Kidney tubule cell (primary cell): ENCODE measurements around the gene DET1.
"Not testable (repeated sequence)": the region's sequence is repeated elsewhere in the genome, so short reads cannot be mapped to it uniquely, and the experiment has no call there.

ENCODE experiments used
- DNase-seq: peaks from one replicate; pipeline ENCODE4 v3.0.0-alpha.2; 2018; ENCODE audit warnings: low spot score

DET1 gene

DNA sequence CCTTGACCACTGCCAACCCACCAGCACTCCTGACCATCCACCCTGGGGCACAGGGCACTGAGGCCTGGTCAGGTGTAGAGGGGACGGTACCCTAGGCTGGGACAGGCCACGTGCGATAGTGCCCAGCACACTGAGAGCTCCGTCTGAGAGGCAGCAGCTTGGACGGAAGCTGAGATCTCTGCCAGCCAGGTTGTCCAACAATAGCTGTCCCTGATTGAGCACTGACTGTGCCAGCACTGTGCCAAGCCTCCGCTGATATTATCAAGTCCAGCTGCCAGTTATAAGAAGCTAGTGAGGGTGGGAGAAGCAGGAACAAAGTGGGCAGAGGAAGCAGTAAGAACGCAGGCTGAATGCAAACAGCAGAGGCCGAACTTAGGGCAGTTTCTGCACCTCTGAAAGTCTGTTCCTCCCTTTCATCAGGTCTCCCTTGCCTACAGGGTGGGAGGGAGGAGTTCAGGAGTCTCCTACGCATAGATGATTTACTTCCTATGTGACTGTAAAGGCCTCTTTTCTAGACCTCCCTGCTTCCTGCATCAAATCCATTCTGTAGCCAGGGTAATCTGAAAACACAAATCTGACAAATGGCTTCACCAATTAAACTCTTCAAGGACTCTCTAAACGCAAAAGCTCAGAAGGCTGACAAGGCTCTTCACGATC lies 49.2 kb downstream of the DET1 start:
- no peak for DNase-seq

GRCh38 chr15:88493844-88494243 lies 52.6 kb downstream of the DET1 start:
- no peak for DNase-seq

DNA sequence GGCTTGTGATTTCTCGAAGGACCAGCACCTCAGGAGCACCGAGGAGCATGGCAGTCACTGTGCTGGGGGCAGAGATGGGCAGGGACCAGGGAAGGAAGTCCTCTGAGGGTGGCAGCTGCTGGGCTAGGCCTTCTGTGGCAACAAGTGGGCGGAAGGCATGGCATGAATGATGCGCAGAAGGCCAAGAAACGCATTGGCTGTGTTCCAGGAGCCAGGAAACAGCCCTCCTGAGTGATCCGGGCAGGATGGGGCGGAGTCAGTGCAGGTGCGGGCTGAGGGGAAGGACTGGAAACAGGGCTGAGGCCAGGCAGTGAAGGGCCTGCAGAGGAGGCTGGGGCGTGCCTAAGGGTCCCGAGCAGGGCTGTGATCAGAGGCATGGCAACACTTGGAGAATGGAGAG lies 55.3 kb downstream of the DET1 start:
- no peak for DNase-seq

DNA sequence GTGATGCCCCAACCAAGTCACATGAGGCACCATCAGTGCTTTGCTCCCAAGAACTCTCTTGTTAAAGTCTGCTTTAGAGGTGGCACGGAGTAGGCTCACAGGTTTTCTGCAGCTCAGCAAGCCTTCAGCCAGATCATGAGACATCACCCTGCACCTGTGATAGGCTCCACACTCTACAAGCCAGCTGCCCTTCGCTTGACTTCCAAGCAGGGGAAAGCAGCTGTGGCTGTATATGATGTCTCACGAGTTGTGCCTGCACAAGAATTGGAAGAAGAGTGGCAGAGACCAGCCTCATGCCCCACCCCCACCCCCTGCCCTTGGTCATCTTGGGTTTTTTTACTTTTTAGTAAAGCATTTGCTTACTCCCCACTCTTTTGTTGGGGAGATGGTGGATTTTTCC lies 56.4 kb downstream of the DET1 start:
- DNase-seq = no peak

DNA sequence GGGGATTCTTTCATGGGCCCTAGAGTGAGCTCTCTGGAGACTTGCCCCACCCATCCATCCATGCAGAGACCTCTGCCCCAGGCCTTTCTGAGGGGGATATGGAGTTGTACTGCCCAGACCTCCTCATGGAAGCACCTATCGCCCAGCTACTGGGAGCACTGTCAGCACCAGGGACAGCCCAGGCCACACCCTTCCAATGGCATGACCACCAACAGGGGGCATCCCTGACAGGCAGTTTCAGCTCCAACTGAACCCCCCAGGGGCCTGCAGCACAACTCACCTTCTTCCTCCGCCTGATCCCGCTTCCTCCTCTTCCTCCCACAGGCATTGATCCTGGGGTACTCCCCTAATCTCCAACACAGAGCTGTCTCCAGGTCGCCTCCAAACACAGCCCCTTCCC lies 57.2 kb downstream of the DET1 start:
- no peak for DNase-seq

DNA sequence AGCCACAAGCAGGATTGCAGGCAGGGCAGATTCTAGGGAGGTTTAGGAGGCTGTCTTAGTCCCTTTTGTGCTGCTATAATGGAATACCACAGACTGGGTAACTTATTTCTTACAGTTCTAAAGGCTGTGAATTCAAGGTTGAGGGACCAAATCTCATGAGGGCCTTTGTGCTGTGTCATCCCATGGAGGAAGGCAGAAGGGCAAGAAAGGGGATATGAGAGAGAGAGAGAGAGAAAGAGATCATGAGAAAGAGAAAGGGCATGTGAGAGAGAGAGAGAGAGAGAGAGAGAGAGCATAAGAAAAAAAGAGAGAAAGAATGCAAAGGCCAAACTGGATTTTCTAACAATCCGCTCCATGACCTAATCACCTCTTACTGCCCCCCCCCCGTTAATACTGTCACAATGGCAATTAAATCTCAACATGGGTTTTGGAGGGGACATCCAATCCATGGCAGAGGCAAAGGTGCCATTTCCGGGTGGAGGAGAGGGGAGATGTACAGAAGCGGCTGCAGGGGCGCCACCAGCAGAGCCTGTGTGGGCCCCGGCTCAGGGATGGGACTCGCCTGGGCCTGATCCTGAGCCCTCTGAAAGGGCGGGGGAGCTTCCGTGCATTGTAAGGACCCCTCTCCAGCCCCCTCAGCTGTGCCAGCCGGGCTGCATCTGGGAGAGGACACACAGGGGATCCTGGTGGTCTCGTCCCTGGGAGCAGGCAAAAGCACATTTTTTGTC lies 58.5 kb downstream of the DET1 start:
- peak; percentile 20 for DNase-seq

DNA sequence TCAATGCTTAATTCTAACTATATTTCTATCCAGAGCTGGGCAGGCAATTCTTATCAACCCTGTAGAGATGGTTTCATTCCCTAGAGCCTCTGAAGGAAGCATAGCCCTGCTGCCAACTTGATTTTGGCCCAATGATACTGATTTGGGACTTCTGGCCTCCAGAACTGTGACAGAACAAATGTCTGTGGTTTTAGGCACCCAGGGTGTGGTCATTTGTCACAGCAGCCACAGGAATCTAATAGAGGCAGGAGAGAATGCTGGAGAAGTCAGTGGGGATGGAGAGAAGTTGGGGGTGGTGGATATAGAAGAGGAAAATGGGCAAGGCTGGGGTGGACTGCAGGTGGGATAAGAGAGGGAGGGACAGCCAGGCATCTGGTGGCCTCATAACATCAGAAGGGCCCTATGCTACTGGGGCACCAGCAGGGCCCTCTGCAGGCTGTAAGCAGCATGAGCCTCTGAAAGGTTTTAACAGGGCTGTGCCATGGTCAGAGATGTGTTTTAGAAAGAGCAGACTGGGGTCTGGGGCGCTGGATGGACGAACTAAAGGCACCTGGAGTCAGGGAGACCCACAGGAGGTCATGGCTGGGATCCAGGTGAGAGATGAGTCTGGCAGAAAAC lies 59.2 kb downstream of the DET1 start:
- DNase-seq = no peak

DNA sequence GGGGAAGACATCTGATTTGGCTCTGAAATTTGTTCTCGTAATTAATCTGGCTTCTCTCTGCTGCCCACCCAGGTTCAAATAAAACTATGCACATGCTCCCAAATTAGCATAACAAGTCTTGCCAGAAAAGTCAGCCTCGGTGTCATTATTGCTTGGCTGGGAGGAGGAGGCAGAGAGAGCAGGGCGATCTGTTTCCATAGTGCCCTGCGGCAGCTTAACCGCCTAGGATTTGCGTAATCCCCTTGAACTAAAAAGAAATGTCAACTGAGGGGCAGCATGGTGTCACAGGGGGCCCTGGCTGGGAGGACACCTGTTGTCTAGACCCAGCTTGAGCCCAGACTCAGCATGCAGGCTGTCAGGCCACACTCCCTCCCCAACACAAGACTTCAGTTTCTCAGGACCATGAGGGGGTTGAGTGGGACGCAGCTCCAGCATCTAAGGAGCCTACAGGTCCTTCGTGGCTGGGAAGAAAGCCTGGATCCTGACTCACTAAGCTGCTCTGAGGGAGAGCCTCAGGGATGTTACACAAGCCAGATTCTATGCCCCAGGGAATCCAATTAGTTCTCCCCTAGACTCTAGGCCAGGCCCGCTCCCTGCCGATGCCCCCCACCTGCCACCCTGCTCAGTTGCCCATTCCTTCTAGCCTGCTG lies 61.7 kb downstream of the DET1 start:
- DNase-seq = no peak

GRCh38 chr15:88482263-88482662 lies 64.2 kb downstream of the DET1 start:
- no peak for DNase-seq

- no peak for DNase-seq
Measured at GRCh38 chr15:88480981-88481380, 65.5 kb downstream of the DET1 start.

GRCh38 chr15:88479169-88479568 lies 67.3 kb downstream of the DET1 start:
- no peak for DNase-seq

DNA sequence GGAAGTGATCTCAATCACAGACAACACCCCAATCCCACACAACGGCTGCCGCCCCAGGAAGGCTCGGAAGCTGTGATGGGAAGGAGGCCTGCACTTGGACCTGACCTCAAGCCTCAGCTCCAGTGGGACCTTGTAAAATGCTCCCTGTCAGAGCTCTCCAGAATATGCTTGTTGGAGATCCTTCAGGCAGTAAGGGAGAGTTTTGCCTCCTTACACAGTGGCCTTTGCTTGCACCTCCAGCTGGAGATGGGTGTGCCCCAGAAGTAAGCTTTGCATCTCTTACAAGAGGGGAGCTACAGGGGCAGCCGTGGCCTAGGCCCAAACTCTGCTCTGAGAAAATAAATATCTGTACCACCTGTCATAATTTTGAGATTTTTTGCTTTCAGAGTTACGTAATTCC lies 68.6 kb downstream of the DET1 start:
- DNase-seq = no peak

GRCh38 chr15:88477126-88477525 lies 69.4 kb downstream of the DET1 start:
- no peak for DNase-seq

DNA sequence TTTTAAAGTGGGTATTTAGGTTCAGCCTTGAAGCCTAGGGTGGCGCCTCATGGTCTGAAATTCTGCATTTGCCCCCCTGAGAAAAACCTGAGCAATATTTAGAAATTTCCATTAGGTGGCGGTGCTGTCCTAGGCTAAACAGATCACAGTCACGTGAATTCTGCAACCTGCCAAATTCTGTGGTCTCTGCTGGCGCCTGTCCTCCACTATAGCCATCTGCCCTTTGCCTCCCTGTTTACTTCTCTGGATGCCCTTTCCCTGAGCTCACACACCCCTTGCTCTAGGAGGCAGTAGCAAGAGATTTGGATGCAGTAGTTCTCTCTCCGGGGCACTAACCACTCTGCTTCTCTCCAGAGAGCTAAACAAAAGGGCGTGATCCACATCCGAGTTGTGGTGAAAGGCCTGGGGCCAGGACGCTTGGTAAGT lies 69.8 kb downstream of the DET1 start:
- DNase-seq = peak; percentile 45

GRCh38 chr15:88473661-88474293 lies 72.7 kb downstream of the DET1 start:
- peak; percentile 88 for DNase-seq

DNA sequence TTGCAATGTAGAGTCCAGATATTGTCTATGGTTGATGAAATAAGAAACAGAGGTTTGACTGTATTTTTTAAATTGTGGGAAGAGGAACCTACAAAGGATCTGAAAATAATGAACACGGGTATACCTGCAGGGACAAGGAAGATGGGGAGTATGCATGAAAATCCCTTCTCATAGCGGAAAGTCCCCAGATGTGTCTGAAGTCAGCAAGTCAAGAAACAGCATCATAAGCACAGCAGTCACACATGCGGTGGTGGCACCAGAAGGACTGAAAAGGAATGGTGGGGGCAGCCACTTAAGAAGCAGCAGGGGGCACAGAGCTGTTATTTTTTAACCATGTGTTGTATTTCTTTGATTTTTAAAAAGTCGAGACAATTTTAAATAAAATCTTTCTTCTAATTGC lies 74.3 kb downstream of the DET1 start:
- DNase-seq = no peak

DNA sequence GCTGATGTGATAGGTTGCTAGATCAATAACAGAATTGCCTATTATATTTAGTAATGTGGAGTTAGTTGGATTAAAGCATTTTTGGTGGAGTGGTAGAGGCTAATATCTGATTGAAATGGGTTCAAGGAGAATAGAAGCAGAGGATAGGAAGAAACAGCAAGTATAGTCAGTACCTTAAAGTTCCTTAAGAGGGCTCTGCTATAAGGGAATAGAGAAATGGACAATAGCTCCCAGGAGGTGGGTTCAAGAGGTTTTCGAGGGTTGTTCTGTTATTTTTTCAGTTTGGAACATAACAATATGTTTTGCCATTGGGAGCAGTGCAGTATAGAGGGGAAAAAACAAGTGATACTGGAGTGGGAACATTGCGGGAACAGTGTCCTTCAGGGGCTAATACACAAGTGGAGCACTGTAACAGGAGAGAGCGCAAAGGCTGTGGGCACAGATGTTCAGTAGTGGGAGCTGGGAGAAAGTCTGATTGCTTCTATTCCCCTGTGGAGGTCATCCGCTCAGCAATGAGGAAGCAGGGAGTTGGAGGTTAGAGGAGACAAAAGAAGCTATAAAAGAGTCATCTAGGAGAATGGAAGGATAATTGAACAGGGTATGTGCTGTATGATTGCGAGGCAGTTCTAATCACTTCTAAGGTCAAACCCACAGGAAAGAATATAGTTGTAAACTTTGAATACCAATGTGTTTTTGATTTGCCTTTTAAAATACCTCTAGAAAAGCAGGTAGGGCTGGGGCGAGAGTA lies 75.7 kb downstream of the DET1 start:
- DNase-seq = no peak

GRCh38 chr15:88469321-88469720 lies 77.2 kb downstream of the DET1 start:
- no peak for DNase-seq

DNA sequence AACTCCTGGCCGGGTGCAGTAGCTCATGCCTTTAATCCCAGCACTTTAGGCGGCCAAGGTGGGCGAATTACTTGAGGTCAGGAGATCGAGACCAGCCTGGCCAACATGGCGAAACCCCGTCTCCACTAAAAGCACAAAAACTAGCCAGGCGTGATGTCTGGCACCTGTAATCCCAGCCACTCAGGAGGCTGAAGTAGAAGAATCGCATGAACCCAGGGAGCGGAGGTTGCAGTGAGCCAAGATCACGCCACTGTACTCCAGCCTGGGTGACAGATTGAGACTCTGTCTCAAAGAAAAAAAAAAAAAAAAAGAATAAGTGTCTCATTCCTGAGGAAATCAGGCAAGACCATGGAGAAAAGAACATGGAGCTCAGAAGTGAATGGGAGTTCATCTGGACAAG lies 77.8 kb downstream of the DET1 start:
- DNase-seq = not testable (repeated sequence)

- no peak for DNase-seq
Measured at GRCh38 chr15:88467935-88468528, 78.4 kb downstream of the DET1 start.
